Activated naive CD8-positive, alpha-beta T cell treated with anti-CD3 and anti-CD28 coated beads for 36 hours (primary cell): ENCODE measurements around the gene PRKD3. TPM values are rescaled to one million over a fixed set of nuclear protein-coding genes. Genes with fewer than 3 reads are reported as not detected.
A peak's percentile ranks its signal among the peaks of the same experiment; 100 is the strongest.

ENCODE experiments used
- DNase-seq: peaks from one replicate; pipeline ENCODE4 v3.0.0; 2021
- H3K27ac Mint-ChIP-seq: one replicate; pipeline ENCODE4 v1.8.0; 2022; ENCODE audit warnings: mild to moderate bottlenecking, moderate library complexity, mixed read lengths
- H3K27me3 Mint-ChIP-seq: one replicate; pipeline ENCODE4 v1.8.0; 2022; ENCODE audit warnings: mild to moderate bottlenecking, mixed read lengths
- H3K36me3 Mint-ChIP-seq: one replicate; pipeline ENCODE4 v1.8.0; 2021; ENCODE audit warnings: mild to moderate bottlenecking, mixed read lengths
- H3K4me1 Mint-ChIP-seq: one replicate; pipeline ENCODE4 v1.8.0; 2021; ENCODE audit warnings: mixed read lengths
- H3K4me3 Mint-ChIP-seq: one replicate; pipeline ENCODE4 v1.8.0; 2022; ENCODE audit warnings: mild to moderate bottlenecking, moderate library complexity, mixed read lengths
- H3K9me3 Mint-ChIP-seq: one replicate; pipeline ENCODE4 v1.8.0; 2022; ENCODE audit warnings: mixed read lengths
- total RNA-seq, 2 experiments: library from RNA; stranded (reverse); gene quantifications; one replicate each; pipeline ENCODE4 v1.2.3, GENCODE V29; 2021

The PRKD3 gene
- total RNA-seq, 2 experiments from 2014 or later, result 41.7 to 42.1 TPM

GRCh38 chr2:37354531-37354930 is 29.9 kb upstream of the PRKD3 start:
- peaks cover 5% of the 10 kb centered on the region for H3K4me1 Mint-ChIP-seq

GRCh38 chr2:37350034-37350433 is 25.4 kb upstream of the PRKD3 start:
- Mint-ChIP-seq H3K4me3 (no peak overlapping the region), H3K36me3 (peaks cover 2% of the 10 kb centered on the region), H3K9me3 (no peaks in the 10 kb centered on the region), H3K27ac (no peak overlapping the region), H3K4me1 (peaks cover 12% of the 10 kb centered on the region), H3K27me3 (peaks cover 64% of the 10 kb centered on the region)
- DNase-seq, result no peak

More at GRCh38 chr2:37354531-37354930, 29.9 kb upstream of the PRKD3 start:
- no peaks in the 10 kb centered on the region for H3K9me3 Mint-ChIP-seq
- no peak overlapping the region for H3K27ac Mint-ChIP-seq
- peaks cover 2% of the 10 kb centered on the region for H3K36me3 Mint-ChIP-seq
- peaks cover 53% of the 10 kb centered on the region for H3K27me3 Mint-ChIP-seq
- no peak for DNase-seq
- no peak overlapping the region for H3K4me3 Mint-ChIP-seq

GRCh38 chr2:37349231-37349860 is 24.7 kb upstream of the PRKD3 start:
- Mint-ChIP-seq H3K9me3 (no peaks in the 10 kb centered on the region), H3K27me3 (peaks cover 66% of the 10 kb centered on the region), H3K27ac (no peak overlapping the region), H3K4me3 (no peak overlapping the region), H3K36me3 (peaks cover 2% of the 10 kb centered on the region), H3K4me1 (peaks cover 13% of the 10 kb centered on the region)
- DNase-seq, result no peak

GRCh38 chr2:37348155-37348554 is 23.5 kb upstream of the PRKD3 start:
- peaks cover 21% of the 10 kb centered on the region for H3K4me1 Mint-ChIP-seq
- no peak overlapping the region for H3K4me3 Mint-ChIP-seq
- H3K27me3 Mint-ChIP-seq, result peaks cover 65% of the 10 kb centered on the region
- DNase-seq, result no peak
- H3K9me3 Mint-ChIP-seq, result no peaks in the 10 kb centered on the region
- H3K36me3 Mint-ChIP-seq, result no peaks in the 10 kb centered on the region
- H3K27ac Mint-ChIP-seq, result no peak overlapping the region

GRCh38 chr2:37344453-37345361 is 20.1 kb upstream of the PRKD3 start, which contains the start of gene QPCT:
TSS of gene QPCT (plus strand) at chr2:37344630. CDS start at chr2:37344732, 102 bp downstream.
- Mint-ChIP-seq H3K27me3 (peaks cover 60% of the 10 kb centered on the region), H3K4me3 (peak within 1 kb of the TSS; percentile 78), H3K27ac (peak within 1 kb of the TSS; percentile 54), H3K4me1 (peaks cover 32% of the 10 kb centered on the region), H3K36me3 (no peaks in the 10 kb centered on the region), H3K9me3 (peaks cover 2% of the 10 kb centered on the region)
- DNase-seq, result peak; percentile 67

- Mint-ChIP-seq H3K27ac (peak overlapping the region; percentile 54), H3K9me3 (peaks cover 2% of the 10 kb centered on the region), H3K4me3 (peak overlapping the region; percentile 78), H3K36me3 (no peaks in the 10 kb centered on the region), H3K4me1 (peaks cover 32% of the 10 kb centered on the region), H3K27me3 (peaks cover 56% of the 10 kb centered on the region)
- no peak for DNase-seq
Observed at GRCh38 chr2:37343537-37344434, 19.2 kb upstream of the PRKD3 start.

GRCh38 chr2:37342591-37343220 is 18.1 kb upstream of the PRKD3 start:
- H3K9me3 Mint-ChIP-seq, result peaks cover 2% of the 10 kb centered on the region
- no peak overlapping the region for H3K4me3 Mint-ChIP-seq
- no peak overlapping the region for H3K27ac Mint-ChIP-seq
- H3K36me3 Mint-ChIP-seq, result no peaks in the 10 kb centered on the region
- H3K4me1 Mint-ChIP-seq, result peaks cover 32% of the 10 kb centered on the region
- DNase-seq, result no peak
- peaks cover 53% of the 10 kb centered on the region for H3K27me3 Mint-ChIP-seq

GRCh38 chr2:37340637-37341036 is 16.0 kb upstream of the PRKD3 start:
- no peak for DNase-seq
- Mint-ChIP-seq H3K27me3 (peaks cover 37% of the 10 kb centered on the region), H3K27ac (no peak overlapping the region), H3K9me3 (peaks cover 2% of the 10 kb centered on the region), H3K4me1 (peaks cover 26% of the 10 kb centered on the region), H3K4me3 (no peak overlapping the region), H3K36me3 (no peaks in the 10 kb centered on the region)

- H3K36me3 Mint-ChIP-seq, result no peaks in the 10 kb centered on the region
- peaks cover 18% of the 10 kb centered on the region for H3K4me1 Mint-ChIP-seq
- DNase-seq, result no peak
- peaks cover 2% of the 10 kb centered on the region for H3K9me3 Mint-ChIP-seq
- H3K4me3 Mint-ChIP-seq, result no peak overlapping the region
- H3K27me3 Mint-ChIP-seq, result peaks cover 29% of the 10 kb centered on the region
- H3K27ac Mint-ChIP-seq, result no peak overlapping the region
Observed at GRCh38 chr2:37338933-37339332, 14.3 kb upstream of the PRKD3 start.

- H3K4me1 Mint-ChIP-seq, result peaks cover 14% of the 10 kb centered on the region
- no peaks in the 10 kb centered on the region for H3K36me3 Mint-ChIP-seq
- peaks cover 30% of the 10 kb centered on the region for H3K27me3 Mint-ChIP-seq
- no peak overlapping the region for H3K4me3 Mint-ChIP-seq
- DNase-seq, result no peak
- peaks cover 2% of the 10 kb centered on the region for H3K9me3 Mint-ChIP-seq
- no peak overlapping the region for H3K27ac Mint-ChIP-seq
Observed at GRCh38 chr2:37337620-37338280, 13.1 kb upstream of the PRKD3 start.

- Mint-ChIP-seq H3K4me1 (peaks cover 3% of the 10 kb centered on the region), H3K27me3 (peaks cover 32% of the 10 kb centered on the region), H3K36me3 (no peaks in the 10 kb centered on the region), H3K27ac (no peak overlapping the region), H3K4me3 (no peak overlapping the region), H3K9me3 (no peaks in the 10 kb centered on the region)
- DNase-seq, result no peak
Observed at GRCh38 chr2:37335604-37336003, 11.0 kb upstream of the PRKD3 start.

GRCh38 chr2:37333256-37333655 is 8.6 kb upstream of the PRKD3 start:
- Mint-ChIP-seq H3K36me3 (no peaks in the 10 kb centered on the region), H3K4me3 (no peak overlapping the region), H3K27ac (no peak overlapping the region), H3K9me3 (no peaks in the 10 kb centered on the region), H3K4me1 (peaks cover 3% of the 10 kb centered on the region), H3K27me3 (peaks cover 21% of the 10 kb centered on the region)
- no peak for DNase-seq

GRCh38 chr2:37332560-37332959 is 7.9 kb upstream of the PRKD3 start:
- no peak overlapping the region for H3K27ac Mint-ChIP-seq
- no peak for DNase-seq
- H3K4me3 Mint-ChIP-seq, result no peak overlapping the region
- H3K9me3 Mint-ChIP-seq, result no peaks in the 10 kb centered on the region
- H3K36me3 Mint-ChIP-seq, result no peaks in the 10 kb centered on the region
- H3K4me1 Mint-ChIP-seq, result peaks cover 3% of the 10 kb centered on the region
- peaks cover 19% of the 10 kb centered on the region for H3K27me3 Mint-ChIP-seq

- DNase-seq, result no peak
- Mint-ChIP-seq H3K36me3 (no peaks in the 10 kb centered on the region), H3K27ac (no peak overlapping the region), H3K27me3 (peaks cover 32% of the 10 kb centered on the region), H3K4me1 (peaks cover 6% of the 10 kb centered on the region), H3K4me3 (no peak overlapping the region), H3K9me3 (no peaks in the 10 kb centered on the region)
Observed at GRCh38 chr2:37330681-37331080, 6.0 kb upstream of the PRKD3 start.
